Measurements from ENCODE around the gene PIK3C2B.

The PIK3C2B gene

GRCh38 chr1:204468206-204468605 lies 26.4 kb downstream of the PIK3C2B start:
- H3K9me3 ChIP-seq: no peaks in the 10 kb centered on the region
- TF ChIP-seq, protein P1, sequence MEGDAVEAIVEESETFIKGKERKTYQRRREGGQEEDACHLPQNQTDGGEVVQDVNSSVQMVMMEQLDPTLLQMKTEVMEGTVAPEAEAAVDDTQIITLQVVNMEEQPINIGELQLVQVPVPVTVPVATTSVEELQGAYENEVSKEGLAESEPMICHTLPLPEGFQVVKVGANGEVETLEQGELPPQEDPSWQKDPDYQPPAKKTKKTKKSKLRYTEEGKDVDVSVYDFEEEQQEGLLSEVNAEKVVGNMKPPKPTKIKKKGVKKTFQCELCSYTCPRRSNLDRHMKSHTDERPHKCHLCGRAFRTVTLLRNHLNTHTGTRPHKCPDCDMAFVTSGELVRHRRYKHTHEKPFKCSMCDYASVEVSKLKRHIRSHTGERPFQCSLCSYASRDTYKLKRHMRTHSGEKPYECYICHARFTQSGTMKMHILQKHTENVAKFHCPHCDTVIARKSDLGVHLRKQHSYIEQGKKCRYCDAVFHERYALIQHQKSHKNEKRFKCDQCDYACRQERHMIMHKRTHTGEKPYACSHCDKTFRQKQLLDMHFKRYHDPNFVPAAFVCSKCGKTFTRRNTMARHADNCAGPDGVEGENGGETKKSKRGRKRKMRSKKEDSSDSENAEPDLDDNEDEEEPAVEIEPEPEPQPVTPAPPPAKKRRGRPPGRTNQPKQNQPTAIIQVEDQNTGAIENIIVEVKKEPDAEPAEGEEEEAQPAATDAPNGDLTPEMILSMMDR (IDR thresholded peaks at IDR 0.05): no peak
- H3K27ac ChIP-seq: no peak overlapping the region
- no peak overlapping the region for H3K4me3 ChIP-seq (ENCODE audit: low read depth in 1 of 2, low read length in 1 of 2)
- no peaks in the 10 kb centered on the region for H3K4me1 ChIP-seq (ENCODE audit: control insufficient read depth in 1 of 2, insufficient read depth in 1 of 2, low read depth in 1 of 2, low read length in 1 of 2)
- H3K27me3 ChIP-seq: no peaks in the 10 kb centered on the region
- H3K36me3 ChIP-seq: no peaks in the 10 kb centered on the region

GRCh38 chr1:204466416-204467405 lies 27.9 kb downstream of the PIK3C2B start:
- TF ChIP-seq, protein P1 (IDR thresholded peaks at IDR 0.05): no peak

GRCh38 chr1:204465546-204466415 lies 28.8 kb downstream of the PIK3C2B start:
- TF ChIP-seq, protein P1 (IDR thresholded peaks at IDR 0.05): no peak
- no peak overlapping the region for H3K27ac ChIP-seq
- H3K4me1 ChIP-seq (ENCODE audit: control insufficient read depth in 1 of 2, insufficient read depth in 1 of 2, low read depth in 1 of 2, low read length in 1 of 2): peaks cover 6 to 9% of the 10 kb centered on the region in 2 experiments

More at GRCh38 chr1:204466416-204467405, 27.9 kb downstream of the PIK3C2B start:
- H3K4me1 ChIP-seq (ENCODE audit: control insufficient read depth in 1 of 2, insufficient read depth in 1 of 2, low read depth in 1 of 2, low read length in 1 of 2): peaks cover 0 to 2% of the 10 kb centered on the region in 2 experiments
- no peak overlapping the region for H3K27ac ChIP-seq
- H3K4me3 ChIP-seq (ENCODE audit: low read depth in 1 of 2, low read length in 1 of 2): no peak overlapping the region
- H3K9me3 ChIP-seq: no peaks in the 10 kb centered on the region
- no peaks in the 10 kb centered on the region for H3K36me3 ChIP-seq
- no peaks in the 10 kb centered on the region for H3K27me3 ChIP-seq

GRCh38 chr1:204464701-204465100 lies 29.9 kb downstream of the PIK3C2B start:
- H3K4me3 ChIP-seq (ENCODE audit: low read depth in 1 of 2, low read length in 1 of 2): no peak overlapping the region
- H3K9me3 ChIP-seq: no peaks in the 10 kb centered on the region
- H3K36me3 ChIP-seq: no peaks in the 10 kb centered on the region
- H3K27me3 ChIP-seq: no peaks in the 10 kb centered on the region
- TF ChIP-seq, protein P1 (IDR thresholded peaks at IDR 0.05): no peak
- H3K4me1 ChIP-seq (ENCODE audit: control insufficient read depth in 1 of 2, insufficient read depth in 1 of 2, low read depth in 1 of 2, low read length in 1 of 2): peaks cover 6 to 9% of the 10 kb centered on the region in 2 experiments
- H3K27ac ChIP-seq: no peak overlapping the region

More at GRCh38 chr1:204465546-204466415, 28.8 kb downstream of the PIK3C2B start:
- H3K36me3 ChIP-seq: no peaks in the 10 kb centered on the region
- no peaks in the 10 kb centered on the region for H3K27me3 ChIP-seq
- H3K4me3 ChIP-seq (ENCODE audit: low read depth in 1 of 2, low read length in 1 of 2): no peak overlapping the region
- no peaks in the 10 kb centered on the region for H3K9me3 ChIP-seq

DNA sequence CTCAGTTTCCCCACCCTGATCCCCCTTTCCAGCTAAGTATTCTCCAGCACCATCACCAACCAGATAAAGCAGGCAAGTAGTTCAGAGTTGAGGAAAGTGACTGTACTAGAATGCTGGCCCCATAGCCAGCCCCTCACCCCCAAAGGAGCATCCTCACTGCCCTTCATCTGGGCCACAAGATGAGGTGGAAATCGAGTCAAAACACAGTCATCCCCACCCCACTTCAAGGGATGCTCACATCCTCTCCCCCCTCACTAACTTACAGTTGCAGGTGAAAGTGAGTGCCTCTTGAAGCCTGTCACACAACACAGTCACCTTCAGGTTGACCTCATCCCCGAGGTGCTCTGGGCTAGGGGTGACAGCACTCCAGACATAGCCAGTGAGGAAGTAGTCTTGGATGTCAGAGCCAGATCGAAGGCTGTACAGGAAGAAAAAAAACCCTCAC lies 30.4 kb downstream of the PIK3C2B start:
- no peaks in the 10 kb centered on the region for H3K9me3 ChIP-seq
- TF ChIP-seq, protein P1 (IDR thresholded peaks at IDR 0.05): no peak
- H3K36me3 ChIP-seq: no peaks in the 10 kb centered on the region
- H3K27me3 ChIP-seq: no peaks in the 10 kb centered on the region
- no peak overlapping the region for H3K4me3 ChIP-seq (ENCODE audit: low read depth in 1 of 2, low read length in 1 of 2)
- H3K4me1 ChIP-seq (ENCODE audit: control insufficient read depth in 1 of 2, insufficient read depth in 1 of 2, low read depth in 1 of 2, low read length in 1 of 2): peaks cover 6 to 9% of the 10 kb centered on the region in 2 experiments
- no peak overlapping the region for H3K27ac ChIP-seq

All from neutrophil (primary cell).